SH-SY5Y (cell line): ENCODE results near the gene ADM5.

Source experiments
- GATA2 ChIP-seq: IDR thresholded peaks from 2 replicates; pipeline ENCODE4 v1.6.1; 2011; ENCODE audit warnings: mild to moderate bottlenecking, low read depth, low read length
- GATA3 ChIP-seq: IDR thresholded peaks from 2 replicates; pipeline ENCODE4 v1.6.1; 2011; ENCODE audit warnings: low read depth, mild to moderate bottlenecking, low read length, moderate library complexity

GRCh38 chr19:49653466-49653806, 36.0 kb upstream of the ADM5 start:
- TF ChIP-seq GATA2 (no peak), GATA3 (no peak)
